RCC 7860 (cell line): ENCODE measurements around the gene DYNC1I1.

Source experiments
- DNase-seq: peaks from one replicate; pipeline ENCODE4 v3.0.0-alpha.2; 2015; ENCODE audit warnings: low spot score
- FAIRE-seq: peaks from 2 replicates; lab custom pipeline; 2012; peaks lifted over from hg19 to GRCh38; lab: Jason Lieb, UNC

Gene DYNC1I1

DNA sequence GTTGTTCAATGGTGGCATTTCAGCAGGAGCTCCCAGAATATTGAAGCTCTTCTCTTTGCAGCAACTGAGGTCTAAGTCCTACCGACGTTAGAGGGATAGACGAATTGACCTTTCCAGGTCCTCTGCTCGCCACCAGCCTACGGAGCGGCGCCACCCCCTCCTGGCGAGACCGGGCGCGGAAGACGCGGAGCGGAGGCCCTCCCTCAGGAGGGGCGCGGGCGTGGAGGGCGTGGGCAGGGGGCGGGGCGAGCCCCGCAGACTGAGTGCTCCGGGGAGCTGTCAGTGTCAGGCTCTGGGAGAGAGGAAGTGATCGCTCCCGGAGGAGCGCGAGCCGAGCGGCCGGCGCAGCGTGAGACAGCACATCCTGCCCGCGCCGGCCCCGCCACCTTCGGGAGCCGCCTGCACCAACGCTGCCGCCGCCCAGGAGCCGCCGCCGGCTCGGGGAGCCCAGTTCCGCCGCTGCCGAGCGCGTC is at the start of gene DYNC1I1:
Gene DYNC1I1, plus strand, starts transcription at position 257 of the 473 bp plus-strand sequence. CDS start 32,176 bp downstream, outside the sequence.
- no peak for FAIRE-seq

DNA sequence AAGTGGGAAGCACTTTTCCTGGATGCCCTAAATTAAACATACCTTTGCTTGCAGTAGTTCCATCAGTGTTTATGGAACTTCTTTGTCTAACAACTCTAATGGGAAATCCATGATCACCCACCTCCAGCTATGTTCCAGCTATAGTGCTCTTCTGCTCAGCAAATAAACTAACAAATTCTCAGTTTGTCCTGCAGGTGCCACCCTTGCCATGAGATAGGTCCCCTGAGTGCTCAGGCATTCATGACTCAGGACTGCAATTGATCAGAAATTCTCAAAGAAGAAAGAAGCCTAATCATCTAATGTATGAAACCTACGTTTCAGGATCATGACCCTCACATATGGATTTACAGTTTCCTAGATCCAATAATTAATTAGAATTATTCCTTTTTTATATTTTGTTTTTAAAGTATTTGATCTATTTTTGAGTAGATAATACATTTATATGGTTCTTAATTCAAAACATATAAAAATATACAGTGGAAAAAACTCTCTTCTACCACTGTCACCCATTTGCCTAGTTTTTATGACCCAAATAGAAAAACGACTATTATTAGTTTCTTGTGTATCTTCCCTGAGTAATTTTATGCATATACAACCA is 48.7 kb upstream of the DYNC1I1 start:
- peak; percentile 53 for FAIRE-seq
- peak; percentile 50 for DNase-seq

More for the DNA sequence above, at the start of gene DYNC1I1:
- DNase-seq = peak; percentile 75

DNA sequence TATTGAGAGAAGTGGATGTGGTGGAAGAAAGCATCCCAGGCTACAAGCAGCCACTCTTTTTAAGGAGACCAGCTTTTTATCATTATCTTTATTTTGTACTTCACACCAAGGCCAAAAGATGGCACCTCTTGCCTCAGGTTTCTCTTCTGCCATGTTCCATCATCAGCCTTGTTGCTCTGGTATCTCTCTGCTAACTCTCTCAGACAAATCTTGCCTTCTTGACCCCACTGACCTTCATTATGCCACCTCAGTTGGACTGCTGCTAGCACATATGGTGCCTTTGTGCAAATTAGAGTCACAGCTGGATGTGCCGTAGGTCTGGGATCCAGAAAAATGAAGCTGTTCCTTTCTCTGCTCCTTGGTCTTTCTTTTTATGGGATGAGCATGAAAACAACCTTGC is 47.1 kb upstream of the DYNC1I1 start:
- no peak for FAIRE-seq
- no peak for DNase-seq

DNA sequence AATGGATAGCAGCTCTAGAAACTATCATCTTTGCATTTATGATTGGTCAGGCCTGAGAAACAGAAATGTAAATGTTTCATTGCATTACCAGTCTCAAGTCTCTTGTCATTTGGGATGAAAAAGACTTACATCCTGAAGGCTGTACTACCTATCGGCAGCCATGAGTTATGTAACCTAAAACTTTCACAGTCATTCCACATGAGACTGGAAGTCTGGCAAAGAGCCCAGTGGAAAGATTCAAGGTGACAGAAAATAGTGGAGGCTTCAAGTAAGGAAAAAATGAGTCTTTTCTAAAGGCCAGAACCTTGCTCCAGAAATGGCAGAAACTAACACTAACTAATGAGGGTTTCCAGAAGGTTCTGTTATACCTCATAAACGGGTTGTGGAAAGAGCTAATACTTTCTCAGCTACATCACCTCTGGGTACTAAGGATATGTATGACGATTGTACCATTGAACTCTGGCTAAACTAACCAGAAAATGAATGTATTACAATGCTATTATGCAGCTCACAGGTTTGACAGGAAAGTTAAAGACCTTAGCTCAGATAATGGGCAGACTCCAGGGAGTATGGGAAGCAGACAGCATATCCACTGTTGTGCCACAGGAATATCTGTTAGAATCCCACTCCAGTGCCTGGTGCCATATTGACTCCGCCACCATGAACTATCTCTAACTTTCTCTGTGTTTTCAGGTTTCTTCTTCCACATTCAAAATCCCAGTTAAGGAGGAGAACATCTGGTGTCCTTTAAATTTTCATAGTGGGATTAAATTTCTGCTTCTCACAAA is 41.7 kb upstream of the DYNC1I1 start:
- DNase-seq (no peak), FAIRE-seq (no peak)

DNA sequence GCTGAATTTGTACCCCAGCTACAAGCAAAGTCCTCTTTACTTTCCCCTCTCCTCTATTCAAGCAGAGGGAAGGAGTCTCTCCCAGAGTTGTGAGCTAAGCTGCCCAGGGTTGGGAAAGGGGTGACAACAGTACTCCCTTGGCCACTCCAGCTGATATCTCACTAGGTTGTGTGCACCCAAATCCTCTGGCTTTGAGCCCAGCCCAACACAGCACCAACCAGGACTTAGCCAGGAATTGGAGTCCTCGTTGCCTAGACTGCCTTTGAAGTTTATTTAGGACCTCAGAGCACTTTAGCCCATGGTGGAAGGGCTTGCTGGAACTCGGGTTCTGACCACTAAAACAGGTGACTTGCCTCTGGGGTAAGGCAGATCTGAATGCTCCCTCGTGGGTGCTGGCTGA is 35.7 kb upstream of the DYNC1I1 start:
- FAIRE-seq (no peak), DNase-seq (no peak)

DNA sequence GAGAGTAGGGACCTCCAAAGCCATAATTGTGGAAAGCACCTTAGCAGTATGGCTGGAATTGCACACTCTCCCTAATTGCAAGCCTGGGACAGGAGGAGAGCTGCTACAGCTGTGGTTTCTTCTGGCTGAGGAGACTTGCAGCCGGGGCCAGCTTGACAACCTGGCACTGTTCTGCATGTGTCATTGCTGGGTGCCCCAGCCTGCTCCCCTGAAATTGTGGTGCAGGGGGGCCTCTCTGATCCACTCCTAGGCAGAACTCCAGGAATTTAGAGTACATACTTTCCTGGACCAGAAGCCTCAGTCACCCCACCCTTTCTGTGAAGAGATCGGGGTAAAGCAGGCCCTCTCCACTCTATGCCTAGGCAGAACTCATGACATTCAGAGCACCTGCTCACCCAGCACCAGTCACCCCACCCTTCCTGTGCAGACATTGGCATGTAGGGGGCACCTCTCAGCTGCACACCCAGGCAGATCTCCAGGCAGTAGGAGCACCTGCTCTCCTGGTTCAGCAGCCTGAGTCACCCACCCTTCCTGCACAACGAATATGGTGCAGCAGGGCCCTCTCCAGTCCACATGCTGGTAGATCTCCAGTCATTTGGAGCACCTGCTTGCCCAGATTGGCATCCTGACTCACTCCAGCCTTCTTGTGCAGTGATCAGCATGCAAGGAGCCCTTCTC is 34.4 kb upstream of the DYNC1I1 start:
- DNase-seq = no peak
- FAIRE-seq = no peak

DNA sequence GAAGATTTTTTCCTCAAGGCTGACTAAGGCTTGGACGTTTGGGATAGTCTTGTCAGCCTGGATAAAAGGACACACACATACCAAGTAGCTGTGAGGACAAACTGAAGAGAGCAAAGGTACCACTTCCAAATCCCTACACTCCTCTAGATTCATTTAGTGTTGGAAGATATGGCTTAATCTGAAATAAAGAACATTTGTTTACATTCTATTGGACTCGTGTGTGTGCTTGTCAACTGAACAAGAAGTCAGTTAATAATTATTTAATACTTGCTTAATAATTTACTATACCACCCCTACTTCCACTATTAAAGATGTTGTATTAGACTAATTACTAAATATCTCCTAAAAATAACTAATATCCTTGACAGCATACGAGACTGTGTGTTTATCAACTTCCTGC is 23.3 kb upstream of the DYNC1I1 start:
- no peak for FAIRE-seq
- no peak for DNase-seq

DNA sequence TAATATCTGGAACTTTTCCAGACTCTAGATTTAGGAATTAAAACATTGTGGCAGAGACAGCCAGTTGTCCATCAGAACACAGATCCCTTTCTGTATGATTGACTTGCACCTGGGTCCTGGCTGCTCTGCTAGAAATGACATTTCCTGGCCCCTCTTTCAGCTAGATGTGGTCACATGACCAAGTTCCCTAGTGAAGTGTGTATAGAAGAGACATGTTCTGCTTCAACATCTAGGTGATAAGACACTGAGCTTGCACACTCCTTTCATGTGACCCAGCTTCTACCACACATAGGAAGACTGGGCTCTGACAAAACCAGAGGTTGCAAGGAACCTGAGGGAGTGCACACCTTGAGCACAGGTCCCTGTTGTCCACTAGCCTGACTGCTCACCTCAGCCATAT is 22.8 kb upstream of the DYNC1I1 start:
- DNase-seq = no peak
- no peak for FAIRE-seq

DNA sequence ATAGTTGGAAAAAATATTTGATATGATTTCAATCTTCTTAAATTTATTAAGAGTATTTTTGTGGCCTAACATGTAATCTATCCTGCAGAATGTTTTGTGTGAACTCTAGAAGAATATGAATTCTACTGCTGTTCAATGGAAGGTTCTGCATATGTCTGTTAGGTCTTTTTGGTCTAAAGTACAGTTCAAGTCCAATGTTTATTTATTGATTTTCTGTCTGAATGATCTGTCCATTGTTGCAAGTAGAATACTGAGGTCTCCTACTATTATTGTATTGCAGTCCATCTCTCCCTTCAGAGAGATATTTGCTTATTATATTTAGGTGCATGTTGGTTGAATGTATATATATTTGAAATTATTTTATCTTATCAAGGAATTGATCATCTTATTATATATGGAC is 18.9 kb upstream of the DYNC1I1 start:
- no peak for DNase-seq
- no peak for FAIRE-seq

DNA sequence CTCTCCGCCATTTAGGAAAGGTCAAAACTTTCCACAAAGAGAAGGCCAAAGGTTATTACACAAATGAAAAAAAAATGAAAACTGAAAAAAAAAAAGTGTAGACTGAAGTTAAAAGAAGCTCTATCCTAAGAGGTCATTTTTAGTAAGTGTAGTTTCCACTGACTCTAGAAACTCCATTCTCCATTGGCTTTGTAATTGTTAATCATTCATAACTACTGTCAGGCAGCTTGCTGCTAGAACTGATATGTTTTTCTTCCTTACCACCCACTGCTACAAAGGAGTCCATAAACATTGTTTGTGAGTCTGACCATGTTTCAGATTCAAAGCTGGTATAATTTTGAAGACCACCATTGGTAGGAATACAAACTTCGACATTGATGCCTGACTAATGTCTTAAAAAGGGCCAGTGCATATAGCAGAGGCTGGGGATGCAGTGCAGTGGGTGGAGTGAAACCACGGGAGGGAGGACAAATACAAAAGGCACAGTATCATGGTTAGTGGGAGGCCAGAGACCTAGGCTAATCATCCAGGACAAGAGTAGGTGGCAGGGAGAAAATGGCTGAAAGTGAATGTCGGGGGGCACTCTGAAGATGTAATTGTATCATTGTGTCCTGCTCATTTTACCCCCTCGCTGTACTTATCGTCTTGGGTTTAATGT is 16.9 kb upstream of the DYNC1I1 start:
- DNase-seq (no peak), FAIRE-seq (no peak)

DNA sequence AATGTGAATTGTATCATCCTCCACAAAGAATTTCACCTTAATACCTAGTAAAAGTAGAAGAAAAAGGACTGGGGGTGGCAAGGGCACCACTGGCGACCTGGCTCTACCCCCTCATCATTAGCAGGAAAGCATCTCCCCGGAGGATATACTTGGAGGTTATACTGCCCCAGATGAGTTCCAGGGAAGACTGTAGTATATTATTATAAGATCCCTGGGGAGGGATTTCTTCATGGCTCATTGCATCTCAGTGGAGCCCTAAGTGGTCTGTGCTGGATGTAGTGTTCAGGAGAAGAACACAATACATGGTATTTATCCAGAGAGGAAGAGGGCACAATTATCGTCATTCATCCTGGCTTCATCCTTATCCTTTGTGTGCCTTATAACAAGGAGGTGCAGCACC is 14.2 kb upstream of the DYNC1I1 start:
- no peak for DNase-seq
- FAIRE-seq = no peak

DNA sequence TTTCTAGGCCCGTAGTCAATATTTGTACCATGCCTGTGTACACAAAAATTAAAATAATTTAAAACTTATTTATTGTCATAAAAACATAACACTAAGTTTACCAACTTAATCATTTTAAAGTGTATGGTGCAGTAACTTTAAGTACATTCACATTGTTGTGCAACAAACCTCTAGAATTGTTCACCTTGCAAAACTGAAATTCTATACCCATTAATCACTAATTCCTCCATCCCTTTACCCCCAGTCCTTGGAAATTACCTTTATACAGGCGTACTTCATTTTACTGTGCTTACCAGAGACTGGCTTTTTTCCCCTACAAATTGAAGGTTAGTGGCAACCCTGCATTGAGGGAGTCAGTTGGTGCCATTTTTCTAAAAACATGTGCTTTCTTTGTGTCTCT is 6.3 kb upstream of the DYNC1I1 start:
- DNase-seq (no peak), FAIRE-seq (peak; percentile 10)

DNA sequence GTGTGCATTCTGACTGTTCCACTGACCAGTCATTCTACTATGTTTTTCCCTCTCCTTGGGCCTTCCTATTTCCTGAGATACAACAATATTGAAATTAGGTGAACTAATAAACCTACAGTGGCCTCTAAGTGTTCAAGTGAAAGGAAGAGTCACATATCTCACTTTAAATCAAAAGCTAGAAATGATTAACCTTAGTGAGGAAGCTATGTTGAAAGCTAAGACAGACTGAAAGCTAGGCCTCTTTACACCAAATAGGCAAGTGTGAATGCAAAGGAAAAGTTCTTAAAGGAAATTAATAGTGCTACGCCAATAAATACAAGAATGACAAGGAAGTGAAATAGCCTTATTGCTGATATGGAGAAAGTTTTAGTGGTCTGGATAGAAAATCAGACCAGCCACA is 5.7 kb upstream of the DYNC1I1 start:
- FAIRE-seq = peak; percentile 69
- no peak for DNase-seq

DNA sequence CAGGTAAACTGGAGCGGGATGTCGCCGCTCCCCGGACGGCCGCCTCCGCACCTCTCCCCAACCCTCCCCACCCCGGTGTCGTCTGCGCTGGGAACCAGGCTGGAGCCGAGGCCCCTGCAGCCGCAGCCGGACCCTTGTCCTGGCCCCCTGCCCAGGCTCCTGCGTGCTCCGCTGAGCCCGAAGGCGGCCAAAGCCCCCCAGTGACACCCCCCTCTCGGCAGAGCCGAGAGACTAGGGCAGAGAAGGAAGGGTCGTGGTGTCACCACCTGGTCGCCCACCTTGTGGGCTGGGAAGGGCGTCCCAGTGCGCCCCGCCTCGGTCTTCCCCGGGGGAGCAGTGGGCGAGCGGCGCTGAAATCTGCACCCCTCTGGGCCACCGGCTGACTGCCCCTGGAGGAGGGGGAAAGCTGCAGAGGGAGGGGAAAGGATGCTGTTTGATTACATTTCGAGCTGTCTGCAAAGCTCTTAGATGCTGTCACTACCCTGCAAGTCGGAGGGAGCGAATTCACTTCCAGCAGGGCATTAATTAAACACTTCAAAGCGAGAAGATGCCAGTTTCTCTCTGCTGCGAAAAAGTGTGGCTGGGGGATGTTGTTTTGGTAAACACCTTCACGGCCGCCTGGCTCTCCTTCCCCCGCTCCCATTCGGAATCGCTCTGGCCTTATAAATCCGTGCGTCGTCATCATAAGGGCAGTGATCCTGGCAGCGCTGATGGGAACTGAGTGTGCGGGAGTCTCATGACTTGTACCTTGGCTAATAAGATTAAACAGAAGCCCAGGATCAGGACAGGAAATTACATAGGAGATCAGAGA is 622 bp downstream of the DYNC1I1 start:
- DNase-seq = no peak

DNA sequence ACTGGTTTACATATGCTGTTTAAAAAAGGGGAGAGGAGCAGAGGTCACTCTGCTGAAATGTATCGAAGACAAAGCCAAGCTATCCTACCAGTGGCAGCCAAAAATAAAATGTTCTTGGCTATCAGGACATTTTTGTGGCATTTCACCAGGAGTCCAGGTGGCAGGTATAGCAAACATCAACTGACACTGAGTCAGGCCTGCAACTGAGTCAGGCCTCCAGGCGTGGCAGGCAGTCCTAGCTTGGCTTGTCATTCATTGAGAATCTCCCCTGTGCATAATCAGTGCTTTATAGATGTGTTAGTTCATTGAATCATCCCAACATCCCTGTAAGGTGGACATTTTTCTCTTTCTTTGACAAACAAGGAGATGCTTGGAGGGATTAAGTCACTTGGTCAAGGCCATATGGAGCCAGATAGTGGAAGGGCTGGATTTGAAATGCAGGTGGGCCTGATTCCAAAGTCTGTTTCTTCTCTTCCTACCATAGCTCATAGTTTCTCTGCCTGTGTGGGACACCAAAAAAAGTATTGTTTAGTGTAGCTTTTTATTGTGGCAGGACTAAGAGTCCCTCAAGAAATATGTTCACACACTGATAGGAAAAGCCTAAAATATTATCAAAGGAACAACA is 4.3 kb downstream of the DYNC1I1 start:
- no peak for FAIRE-seq
- DNase-seq = no peak

More for the DNA sequence above, 622 bp downstream of the DYNC1I1 start:
- no peak for FAIRE-seq

DNA sequence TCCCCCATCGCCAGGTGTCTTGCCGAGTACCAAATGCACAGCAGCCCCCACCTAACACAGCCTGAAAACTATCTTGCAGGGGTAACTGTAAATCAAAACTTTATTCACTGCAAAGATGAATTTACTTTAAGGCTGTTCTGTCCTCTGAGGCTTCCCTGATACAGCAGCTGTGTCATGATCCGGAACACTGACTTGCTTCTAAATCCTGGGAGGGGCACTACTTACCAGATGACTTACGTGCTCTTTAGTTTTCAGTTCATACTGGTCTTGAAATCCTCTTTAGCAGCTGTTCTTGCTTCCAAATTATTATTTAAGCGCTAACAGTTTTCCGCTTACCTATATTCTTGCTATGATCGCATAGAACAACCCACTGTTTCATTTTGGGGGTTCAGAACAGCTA is 4.9 kb downstream of the DYNC1I1 start:
- FAIRE-seq = no peak
- DNase-seq = no peak

DNA sequence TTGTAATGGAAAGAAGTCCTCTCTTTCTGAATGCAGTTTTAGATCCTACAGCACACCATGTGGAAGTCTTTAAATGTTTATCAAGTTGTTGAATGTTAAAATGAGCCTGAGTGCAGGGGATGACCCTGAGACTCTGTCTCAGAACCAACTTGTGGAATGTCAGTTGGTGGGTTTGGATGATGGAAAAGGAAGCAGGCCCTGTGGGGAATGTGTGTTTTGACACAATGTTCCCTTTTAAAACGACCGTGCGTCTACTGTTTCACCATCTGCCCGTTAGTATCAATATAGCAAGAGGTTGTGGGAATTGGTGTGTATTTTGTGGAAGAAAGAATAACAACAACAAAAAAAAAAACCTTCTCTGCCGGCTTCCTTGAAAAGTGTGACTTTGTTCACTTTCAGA is 8.3 kb downstream of the DYNC1I1 start:
- no peak for FAIRE-seq
- DNase-seq = no peak

DNA sequence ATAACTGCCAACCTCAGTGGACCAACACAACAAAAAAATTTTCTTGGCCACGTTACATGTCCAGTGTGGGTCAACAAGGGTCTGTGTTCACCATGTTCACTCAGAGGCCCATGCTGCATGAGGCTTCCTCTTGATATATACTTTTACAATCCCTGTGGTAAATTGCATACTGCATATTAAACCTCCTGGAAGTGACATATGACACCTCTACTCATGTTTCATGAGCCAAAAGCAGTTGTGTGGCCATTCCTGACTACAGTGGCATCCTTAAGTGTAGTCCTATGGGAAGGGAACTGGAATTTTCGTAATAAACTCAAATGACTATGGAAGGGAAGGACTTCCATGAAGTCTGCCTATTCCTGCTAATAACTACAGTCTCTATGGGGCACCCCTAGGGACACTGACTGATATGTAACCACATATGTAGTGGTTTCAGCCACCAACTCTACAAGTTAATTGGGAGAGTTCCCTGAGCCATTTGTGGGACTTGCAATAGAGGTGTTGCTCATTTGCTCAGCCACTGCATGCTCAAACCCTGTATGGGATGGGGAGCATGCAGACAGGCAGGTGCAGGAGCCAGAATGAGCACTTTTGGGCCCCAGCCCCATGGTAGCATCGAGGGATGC is 9.7 kb downstream of the DYNC1I1 start:
- FAIRE-seq = no peak
- DNase-seq = no peak

DNA sequence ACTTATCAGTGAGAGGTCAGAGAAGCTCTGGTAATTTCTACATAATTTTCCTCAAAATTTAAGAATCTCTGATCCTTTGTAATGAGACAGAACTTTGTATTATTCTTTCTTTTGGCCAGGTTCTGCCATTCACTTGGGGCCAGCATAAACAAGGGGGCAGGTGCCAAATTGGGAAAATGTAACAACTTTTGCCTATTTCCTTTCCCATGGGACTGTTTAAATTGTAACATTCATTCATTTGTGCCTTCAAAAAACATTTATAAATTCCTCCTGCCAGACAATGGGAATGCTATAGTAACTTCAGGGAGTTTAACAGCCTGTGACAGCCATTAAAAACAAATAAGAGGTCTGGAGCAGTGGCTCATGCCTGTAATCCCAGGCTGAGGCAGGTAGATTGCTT is 12.4 kb downstream of the DYNC1I1 start:
- no peak for DNase-seq
- FAIRE-seq = no peak

DNA sequence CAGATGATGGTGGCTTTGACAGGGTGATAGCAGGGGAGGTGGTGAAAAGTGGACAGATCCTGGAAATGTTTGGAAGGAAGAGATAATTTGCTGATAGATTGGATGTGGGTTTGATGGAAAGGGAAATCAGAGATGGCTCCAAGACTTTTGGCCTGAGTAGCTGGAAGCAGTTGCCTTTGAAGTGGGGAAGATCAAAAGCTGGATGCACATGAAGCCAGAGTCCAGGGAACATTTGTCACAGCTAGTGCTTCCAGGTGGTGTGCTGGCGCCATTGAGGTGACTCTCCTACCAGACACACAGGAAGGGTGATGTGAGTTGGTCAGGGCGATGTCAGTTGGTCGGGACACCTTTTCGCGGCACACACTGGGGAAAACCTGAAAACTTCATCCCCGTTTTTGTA is 15.9 kb downstream of the DYNC1I1 start:
- no peak for FAIRE-seq
- DNase-seq = no peak
